ENCODE data around the gene SUFU.
A peak's percentile ranks its signal among the peaks of the same experiment; 100 is the strongest.

Gene SUFU

DNA sequence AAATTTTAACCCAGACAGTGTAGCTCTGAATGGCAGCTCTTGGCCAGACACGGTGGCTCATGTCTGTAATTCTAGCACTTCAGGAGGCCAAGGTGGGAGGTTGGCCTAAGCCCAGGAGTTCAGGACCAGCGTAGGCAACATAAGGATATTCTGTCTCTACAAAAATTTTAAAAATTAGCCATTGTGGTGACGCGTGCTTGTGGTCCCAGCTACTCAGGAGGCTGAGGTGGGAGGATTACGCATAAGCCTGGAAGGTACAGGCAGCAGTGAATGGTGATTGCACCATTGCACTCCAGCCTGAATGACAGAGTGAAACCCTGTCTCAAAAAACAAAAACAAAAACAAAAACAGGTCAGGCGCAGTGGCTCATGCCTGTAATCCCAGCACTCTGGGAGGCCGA is 50.0 kb downstream of the SUFU start:
- no peak for DNase-seq

DNA sequence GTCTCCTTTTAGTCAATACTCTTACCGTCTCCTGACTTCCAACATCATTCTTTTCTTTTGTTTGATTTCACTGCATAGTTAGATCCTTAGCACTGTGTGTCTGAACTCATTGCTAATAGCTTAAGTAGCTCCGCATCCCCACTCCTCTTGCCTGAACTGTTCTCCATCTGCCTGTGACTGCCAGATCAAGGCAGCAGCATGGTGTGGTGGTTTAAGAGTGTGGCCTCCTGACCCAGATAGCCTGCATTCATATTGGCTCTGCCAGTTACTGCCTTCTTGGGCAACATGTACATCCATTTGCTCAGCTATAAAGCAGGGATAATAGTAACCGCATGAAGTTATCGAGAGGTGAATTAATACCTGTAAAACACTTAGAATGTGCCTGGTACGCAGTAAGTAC is 50.8 kb downstream of the SUFU start:
- DNase-seq: no peak

DNA sequence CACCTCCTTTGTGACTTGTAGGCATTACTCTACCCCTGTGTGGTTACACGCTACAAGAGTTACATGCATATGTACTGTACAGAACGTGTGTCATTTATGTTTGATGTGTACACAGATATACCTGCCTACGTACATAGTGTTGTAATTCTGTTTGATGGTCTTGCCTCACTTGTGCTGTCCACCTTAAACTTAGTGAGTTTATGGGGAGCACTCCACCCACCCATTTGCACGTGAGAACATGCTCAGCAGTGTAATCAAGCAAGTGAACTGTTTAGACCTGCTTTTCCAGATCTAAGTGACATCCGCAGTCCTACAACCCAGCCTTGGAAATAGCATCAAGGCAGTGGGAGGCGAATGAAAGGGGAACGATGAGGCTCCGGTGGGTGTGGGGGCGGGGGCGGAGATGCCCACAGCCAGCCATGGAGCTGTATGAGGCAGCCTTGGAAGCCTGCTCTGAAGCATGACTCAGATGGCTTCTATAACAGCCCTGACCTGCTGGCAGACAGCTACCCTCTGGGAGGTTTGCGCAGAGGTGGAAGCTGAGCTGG is 52.1 kb downstream of the SUFU start:
- no peak for DNase-seq

DNA sequence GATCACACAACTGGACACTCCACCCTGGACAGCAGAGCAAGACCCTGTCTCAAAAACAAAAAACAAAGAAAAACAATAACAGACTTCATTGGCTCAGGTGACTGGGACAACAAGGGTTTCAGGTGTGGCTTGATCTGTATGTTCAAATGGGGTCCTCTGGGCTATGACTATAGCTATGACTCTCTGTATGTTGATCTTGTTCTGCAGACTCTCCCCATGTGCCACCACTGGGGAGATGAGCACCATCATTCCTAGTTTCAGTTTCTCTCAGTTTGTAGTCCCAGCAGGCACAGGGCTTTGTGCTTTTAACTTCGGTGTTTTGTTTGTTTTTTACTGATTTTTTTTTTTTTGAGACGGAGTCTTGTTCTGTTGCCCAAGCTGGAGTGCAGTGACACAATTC is 53.8 kb downstream of the SUFU start:
- no peak for DNase-seq

DNA sequence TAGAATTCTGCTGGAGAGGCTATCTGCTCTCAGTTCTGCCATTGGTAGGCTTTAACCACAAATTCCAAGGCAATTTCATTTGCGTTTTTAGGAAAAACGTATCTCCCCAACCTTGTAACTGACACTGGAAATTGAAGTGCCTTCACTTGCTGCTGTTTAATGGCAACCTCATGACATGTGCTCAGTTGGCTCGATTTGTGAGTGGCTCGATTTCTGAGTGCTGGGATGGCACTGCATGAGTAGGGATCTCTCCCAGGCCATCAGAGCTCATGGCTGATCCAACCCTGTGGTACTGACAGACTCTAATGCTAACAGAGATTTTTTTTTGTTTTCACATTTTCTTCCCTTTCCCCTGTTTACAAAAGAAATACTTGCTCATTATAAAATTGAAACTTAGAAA is 56.0 kb downstream of the SUFU start:
- DNase-seq: no peak

DNA sequence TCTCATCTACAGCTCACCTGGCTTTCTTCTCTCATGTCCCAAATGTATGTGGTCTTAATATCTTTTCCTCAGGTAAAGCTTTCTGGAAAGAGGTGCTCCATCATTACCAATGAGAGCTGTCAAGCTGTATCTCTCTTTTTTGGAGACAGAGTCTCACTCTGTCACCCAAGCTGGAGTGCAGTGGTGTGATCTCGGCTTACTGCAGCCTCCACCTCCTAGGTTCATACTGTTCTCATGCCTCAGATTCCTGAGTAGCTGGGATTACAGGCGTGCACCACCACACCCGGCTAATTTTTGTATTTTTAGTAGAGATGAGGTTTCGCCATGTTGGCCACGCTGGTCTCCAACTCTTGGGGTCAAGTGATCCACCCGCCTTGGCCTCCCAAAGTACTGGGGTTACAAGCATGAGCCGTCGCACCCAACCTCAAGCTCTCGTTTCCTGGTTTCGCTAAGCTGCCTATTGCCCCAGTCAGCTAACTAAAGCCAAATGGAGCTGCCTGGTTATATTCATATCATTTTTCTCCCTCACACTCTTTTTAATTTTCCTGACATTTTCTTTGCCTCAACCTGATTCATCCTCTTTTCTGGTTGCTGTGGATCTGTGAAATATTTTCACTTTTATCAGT is 60.5 kb downstream of the SUFU start:
- DNase-seq: no peak

DNA sequence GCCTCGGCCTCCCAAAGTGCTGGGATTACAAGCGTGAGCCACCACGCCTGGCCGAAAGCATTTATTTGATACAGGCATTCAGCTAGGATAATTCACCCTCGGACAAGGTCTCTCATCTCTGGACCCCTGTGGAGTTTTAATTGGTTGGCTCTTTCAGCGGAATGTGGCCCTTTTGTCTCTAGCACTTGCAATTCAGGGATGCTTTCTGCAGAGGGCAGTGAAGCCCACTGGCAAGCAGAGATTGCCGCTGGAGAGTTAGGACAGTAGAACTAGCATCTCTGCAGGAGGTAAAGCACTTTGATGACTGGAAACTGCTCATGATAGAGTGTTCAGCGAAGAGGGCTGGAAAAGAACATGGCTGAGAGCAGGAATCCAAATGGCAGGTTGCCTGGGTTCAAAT is 62.0 kb downstream of the SUFU start:
- no peak for DNase-seq

DNA sequence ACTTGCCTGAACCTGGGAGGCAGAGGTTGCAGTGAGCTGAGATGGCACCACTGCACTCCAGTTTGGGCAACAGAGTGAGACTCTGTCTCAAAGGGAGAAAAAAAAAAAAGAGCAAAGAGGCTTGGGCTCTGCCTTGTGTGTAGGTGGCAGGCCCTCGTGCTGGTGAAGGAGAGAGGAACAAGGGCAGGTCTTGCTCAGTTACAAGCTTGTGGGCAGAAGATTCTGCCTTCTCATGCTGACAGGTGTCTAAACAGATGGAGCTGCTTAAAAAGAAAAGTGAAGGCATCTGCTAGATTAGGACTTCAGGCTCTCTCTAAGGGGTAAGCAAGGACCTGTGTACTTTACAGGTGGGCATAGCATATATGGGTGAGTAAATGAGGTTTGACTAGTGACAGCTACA is 75.0 kb downstream of the SUFU start:
- DNase-seq: no peak

DNA sequence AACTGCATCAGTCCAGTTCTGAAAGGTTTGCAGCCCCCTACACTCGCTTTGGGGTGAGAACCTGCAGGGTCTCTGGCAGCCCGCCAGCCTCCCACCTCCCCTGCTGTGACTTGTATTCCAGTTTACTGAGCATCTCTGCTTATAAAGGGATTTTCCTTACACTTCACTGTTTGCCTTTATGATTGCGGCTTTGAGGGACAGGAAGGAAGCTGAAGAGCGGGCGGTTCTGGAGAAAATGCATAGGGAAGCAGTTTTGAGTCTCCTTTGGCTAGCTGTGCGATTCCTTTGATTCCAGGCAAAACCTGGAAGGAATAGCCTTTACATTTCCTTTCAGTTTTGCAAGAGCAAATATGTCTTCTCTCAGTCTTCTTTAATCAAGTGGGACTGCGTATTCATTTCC is 75.6 kb downstream of the SUFU start:
- DNase-seq: no peak

DNA sequence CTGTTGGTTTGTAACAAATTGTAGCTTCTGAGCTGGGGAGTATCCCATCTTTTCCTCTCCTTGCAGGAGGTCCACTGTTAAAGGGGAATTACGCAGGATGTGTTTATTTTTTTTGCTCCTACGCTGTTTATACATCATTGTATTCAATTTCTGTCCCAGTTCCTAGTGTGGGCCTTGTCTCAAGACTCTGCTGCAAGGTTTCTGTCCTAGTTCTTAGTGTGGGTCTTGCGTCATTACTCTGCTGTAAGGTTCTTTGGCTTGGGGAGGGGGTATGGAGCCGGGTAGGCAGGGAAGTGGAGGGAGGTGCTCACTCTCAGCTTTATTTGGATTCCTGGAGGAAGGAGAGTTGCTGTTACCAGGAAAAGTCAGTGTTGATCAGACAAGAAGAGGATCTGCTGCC is 76.5 kb downstream of the SUFU start:
- DNase-seq: no peak

DNA sequence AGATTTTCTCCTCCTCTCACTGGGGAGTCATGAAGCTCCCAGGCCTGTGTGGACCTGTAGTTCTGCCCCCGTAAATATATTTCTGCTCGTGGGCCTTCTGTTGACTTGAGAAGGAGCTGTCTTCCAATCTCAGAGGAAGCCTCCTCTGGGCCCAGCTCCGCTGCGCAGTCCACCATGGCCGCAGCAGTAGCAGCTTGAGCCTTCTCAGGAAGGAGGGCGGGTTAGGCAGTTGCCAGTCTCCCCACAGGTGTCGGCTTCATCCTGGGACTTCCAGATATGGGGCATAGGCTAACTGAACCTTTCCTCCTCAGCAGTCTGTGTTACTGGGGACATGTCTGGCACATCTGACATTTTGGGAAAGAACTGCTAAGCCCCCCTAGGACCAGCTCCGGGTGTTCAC is 77.6 kb downstream of the SUFU start:
- DNase-seq: no peak

DNA sequence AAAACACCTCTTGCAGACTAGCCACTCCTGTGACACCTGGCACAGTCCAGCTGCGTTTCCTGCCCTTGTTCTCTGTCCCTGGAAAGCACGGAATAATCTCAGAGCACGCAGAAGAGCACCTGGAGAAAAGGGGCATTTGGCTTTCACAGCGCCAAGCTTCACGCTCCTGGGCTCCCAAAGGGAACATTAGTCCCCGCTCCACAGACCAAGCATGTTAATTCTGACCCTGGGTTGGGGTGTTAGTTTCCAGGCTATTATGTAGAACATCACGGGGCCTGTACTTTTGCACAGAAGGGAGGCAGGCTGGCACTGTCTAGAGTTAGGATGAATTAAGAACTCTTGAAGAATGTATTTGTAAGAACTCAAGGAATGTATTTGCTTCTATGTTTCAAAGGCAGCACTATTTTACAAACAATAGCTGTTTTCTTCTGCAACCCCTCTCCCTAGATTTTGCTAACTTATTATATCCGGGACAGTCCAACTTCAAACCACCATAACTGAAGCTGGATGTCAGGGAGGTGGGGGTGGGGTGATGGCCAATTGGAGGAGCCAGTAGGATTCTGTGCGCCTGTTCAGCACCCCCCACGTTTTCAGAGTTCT is 78.3 kb downstream of the SUFU start:
- DNase-seq: no peak

DNA sequence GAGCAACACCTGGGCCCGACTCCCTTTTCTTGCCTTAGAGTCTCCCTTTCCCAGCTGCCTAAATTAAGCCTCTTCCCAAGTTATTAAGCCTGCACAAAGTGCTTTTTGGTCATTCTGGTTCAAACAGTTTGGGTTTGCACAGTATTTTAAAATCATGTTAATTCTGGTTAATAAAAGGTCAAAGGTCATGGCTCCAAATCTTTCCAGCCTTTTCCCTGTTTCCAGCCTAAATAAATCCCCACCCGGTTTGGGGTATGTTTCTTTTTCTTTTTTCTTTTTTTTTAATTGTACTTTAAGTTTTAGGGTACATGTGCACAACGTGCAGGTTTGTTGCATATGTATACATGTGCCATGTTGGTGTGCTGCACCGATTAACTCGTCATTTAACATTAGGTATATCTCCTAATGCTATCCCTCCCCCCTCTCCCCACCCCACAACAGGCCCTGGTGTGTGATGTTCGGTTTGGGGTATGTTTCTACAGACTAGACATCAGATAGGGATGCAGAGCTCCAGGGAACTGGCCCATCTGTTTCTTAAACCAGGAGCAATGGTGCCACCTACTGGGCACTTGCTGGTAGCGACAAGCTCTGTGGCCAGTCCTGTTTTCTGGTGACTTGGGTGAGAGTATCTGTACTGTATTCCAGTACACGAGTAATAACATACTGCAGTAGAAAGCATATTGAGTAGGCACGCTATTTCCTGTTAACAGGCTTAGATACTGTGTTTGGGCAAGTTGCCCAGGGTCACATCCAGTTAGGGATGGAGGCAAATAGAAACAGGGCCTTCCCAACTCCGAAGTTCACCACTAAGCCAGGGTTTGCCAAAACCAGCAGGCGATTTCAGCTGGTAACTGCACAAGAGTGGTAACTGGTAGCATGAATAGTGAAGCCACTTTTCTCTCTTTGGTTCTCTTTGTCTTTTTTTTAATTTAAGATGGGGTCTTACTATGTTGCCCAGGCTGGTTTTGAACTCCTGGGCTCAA is 80.0 kb downstream of the SUFU start:
- DNase-seq: peak; percentile 45 to 65

DNA sequence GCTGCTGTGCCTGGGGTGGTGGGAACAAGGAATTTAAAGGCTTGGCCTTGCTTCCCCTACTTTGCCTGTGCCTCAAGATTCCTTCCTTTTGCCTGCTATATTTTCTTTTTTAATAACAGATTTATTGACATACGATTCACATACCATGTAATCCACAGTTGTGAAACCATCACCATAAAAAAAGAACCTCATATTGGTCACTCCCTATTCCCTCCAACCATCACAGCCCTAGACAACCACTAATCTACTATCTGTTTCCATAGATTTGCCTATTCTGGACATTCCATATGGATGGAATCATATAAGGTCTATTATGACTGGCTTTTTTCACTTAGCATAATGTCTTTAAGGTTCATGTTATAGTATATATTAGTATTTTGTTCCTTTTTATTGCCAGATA is 81.3 kb downstream of the SUFU start:
- no peak for DNase-seq

DNA sequence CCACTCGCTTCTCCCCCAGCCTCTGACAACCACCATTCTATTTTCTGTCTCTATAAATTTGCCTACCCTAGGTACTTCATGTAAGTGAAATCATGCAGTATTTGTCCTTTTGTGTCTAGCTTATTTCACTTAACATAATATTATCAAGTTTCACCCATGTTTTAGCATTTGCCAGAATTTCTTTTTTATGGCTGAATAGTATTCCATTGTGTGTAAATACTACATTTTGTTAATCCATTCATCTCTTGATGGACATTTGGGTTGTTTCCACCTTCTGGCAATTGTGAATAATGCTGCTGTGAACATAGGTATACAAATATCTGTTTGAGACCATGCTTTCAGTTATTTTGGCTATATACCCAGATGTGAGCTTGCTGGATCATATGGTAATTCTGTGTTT is 83.1 kb downstream of the SUFU start:
- DNase-seq: no peak

DNA sequence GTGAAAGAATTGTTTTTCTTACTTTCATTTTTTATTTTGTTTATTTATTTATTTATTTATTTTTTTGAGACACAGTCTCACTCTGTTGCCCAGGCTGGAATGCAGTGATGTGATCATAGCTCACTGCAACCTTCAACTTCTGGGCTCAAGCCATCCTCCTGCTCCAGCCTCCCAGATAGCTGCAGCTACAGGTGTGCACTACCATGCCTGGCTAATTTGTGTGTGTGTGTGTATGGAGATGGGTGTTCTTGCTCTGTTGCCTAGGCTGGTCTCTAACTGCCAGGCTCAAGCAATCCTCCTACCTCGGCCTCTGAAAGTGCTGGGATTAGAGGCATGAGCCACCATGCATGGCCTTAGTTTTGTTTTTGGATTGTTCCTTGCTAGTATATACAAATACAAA is 85.1 kb downstream of the SUFU start:
- no peak for DNase-seq

DNA sequence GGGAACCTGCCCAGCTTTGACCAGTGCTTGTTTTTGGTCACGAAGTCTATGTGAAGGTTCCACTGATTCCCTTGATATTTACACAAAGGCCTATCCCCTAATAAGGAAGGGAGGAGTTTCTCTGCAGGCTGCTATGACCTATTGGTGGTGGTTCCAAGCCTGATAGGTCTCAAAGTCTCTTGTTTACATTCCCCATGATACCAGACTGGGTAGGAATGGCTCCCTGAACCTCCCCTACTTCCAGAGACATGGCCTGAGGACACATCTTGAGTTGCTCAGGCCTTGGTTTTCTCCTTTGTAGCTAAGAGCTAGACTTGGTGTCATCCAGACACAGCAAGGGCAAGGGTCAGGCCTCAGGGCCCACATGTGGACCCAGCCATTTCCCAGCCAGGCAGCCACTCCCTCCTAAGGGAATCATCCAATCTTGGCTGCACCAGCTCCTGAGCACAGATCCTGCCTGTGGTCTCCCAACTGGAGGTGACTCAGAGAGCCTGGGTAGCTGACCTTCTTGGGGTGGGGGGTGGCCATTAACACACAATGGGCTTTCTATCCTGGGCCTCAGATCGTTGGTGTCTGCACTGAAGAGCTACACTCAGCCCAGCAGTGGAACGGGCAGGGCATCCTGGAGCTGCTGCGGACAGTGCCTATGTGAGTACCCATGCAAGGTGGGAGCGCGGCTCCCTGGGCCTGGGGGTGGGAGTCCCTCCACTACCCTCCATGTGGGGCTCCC is 89.5 kb downstream of the SUFU start:
- DNase-seq: no peak

DNA sequence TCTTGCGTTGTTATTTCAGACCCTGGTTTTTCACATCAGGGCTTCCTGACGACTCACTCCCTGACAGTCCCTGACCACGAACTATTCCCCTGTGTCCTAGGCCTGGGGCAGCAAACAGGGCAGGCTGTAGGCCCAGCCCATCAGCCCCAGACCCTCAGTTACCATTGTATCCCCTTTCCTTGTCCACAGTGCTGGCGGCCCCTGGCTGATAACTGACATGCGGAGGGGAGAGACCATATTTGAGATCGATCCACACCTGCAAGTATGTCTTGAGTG is 90.0 kb downstream of the SUFU start:
- no peak for DNase-seq

DNA sequence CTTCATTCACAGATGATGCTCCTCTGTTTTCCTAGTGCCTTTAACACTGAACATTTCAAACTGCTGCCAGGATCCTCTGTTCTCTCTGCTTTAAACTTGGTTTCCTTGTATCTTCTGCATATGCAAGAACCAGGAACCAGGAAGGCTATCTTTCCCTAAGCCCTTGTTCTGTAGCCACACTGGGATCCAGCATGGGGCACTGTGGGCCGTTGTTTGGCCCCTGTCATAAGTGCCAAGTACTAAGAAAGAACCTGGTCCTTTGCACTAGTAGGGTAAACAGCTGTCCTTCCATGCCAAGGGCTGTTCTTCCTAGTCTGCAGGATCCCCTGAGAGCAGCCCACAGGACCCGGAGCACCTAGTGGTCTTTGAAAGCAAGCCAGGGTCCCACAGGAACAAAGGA is 91.5 kb downstream of the SUFU start:
- DNase-seq: no peak

DNA sequence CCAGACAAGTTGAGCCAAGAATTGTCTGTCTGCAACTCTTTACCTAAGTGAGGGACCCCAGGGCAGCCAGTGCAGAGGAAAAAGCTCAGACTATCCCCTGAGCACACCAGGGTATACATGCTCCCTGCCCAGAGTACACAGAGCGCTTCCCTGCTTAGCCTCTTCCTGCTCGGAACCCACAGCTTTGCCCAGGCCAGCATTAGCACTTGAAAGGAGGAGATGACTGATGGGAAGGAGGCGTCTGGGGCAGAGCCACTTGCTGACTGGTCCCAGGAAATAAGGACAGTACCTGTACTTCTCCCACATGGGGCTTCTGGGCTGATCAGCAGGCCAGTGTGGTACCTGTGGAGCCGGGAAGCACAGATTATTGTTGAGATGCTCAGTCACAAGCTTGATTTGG is 92.1 kb downstream of the SUFU start:
- DNase-seq: no peak

DNA sequence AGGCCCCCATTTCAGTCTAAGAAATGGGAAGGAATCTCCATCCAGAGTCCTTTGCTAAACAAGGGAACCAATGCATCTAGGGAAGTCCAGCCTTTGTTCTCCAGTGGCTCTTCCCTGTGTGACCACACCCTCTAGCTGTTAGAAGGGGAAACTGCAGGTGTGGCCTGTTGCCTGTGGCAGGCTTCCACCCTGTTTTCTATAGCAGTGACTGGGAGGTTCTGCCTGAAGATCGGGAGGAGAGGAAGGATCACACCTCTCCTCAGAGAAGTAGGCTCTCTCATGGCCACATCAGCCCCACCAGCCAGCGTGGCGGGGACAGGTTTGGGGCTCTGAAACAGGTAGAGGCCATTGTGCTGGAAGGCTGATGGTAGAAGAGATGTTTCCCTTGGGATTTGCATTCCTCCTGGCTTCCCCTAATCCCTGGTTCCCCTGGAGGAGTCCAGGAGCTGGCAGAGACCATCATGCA is 92.8 kb downstream of the SUFU start:
- DNase-seq: no peak

DNA sequence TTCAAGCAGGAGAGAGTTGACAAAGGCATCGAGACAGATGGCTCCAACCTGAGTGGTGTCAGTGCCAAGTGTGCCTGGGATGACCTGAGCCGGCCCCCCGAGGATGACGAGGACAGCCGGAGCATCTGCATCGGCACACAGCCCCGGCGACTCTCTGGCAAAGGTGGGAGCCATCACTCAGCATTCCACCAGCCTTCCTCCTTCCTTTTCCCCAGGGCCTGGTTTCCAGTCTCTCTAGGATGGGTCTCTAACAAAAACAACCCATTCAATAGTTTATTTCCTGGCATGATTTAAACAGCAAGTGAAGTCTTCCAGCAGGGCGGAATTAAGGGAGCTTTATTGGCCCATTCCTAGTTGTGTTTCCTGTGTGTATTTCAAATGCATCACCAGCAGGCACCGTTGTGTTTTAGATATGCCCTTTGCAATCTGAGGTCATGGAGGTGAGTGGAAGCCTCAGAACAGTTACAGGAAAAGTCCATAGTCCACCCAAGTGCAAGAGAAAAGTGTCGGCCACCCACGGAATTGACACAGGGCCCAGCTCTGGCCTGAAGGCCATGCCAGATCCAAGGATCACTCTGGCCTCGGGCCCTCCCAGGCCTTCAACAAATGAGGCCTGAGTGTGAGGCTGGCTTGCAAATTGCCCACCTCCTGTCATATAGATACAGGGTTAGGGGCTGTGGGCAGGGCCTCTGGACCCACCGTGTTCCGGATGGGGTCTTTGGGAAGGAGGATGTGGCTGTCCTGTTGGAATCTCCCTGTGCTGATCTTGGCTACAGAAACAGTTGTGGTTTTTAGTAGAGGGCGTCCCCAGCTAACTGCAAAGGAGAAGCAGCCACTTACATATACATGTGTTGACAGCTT is 93.6 kb downstream of the SUFU start:
- no peak for DNase-seq
